Measurements from ENCODE around the gene SAMD3. TPM values are rescaled to one million over a fixed set of nuclear protein-coding genes. Genes with fewer than 3 reads are reported as not detected.
"Not testable (repeated sequence)": the region's sequence is repeated elsewhere in the genome, so short reads cannot be mapped to it uniquely, and the experiment has no call there.

The SAMD3 gene
- total RNA-seq, 2 experiments from 2014 or later = 2.7 to 3.3 TPM

- not testable (repeated sequence) for H3K27ac Mint-ChIP-seq, H3K4me3 Mint-ChIP-seq, DNase-seq, H3K9me3 Mint-ChIP-seq, H3K27me3 Mint-ChIP-seq
- peaks cover 23% of the 10 kb centered on the region for H3K4me1 Mint-ChIP-seq
- H3K36me3 Mint-ChIP-seq = peaks cover 29% of the 10 kb centered on the region
Observed at GRCh38 chr6:130197816-130198482, 24.8 kb downstream of the SAMD3 start.

GRCh38 chr6:130194434-130194833, 28.3 kb downstream of the SAMD3 start:
- Mint-ChIP-seq H3K36me3 (peaks cover 31% of the 10 kb centered on the region), H3K4me1 (peaks cover 40% of the 10 kb centered on the region), H3K27ac (peak overlapping the region; percentile 32), H3K9me3 (peaks cover 14% of the 10 kb centered on the region)
- H3K4me3 Mint-ChIP-seq, H3K27me3 Mint-ChIP-seq, DNase-seq: not testable (repeated sequence)

- peaks cover 65% of the 10 kb centered on the region for H3K4me1 Mint-ChIP-seq
- peaks cover 35% of the 10 kb centered on the region for H3K36me3 Mint-ChIP-seq
- H3K9me3 Mint-ChIP-seq = peaks cover 14% of the 10 kb centered on the region
- peak overlapping the region; percentile 35 for H3K4me3 Mint-ChIP-seq
- peak overlapping the region; percentile 61 for H3K27ac Mint-ChIP-seq
- no peak for DNase-seq
- no peaks in the 10 kb centered on the region for H3K27me3 Mint-ChIP-seq
Observed at GRCh38 chr6:130190701-130191690, 31.8 kb downstream of the SAMD3 start.

- DNase-seq = no peak
- Mint-ChIP-seq H3K9me3 (peaks cover 14% of the 10 kb centered on the region), H3K27me3 (no peaks in the 10 kb centered on the region), H3K27ac (peak overlapping the region; percentile 61), H3K4me3 (peak overlapping the region; percentile 12), H3K4me1 (peaks cover 70% of the 10 kb centered on the region), H3K36me3 (peaks cover 35% of the 10 kb centered on the region)
Observed at GRCh38 chr6:130189531-130190397, 33.0 kb downstream of the SAMD3 start.

GRCh38 chr6:130188207-130188899, 34.4 kb downstream of the SAMD3 start:
- Mint-ChIP-seq H3K27me3 (no peaks in the 10 kb centered on the region), H3K27ac (peak overlapping the region; percentile 61), H3K9me3 (peaks cover 12% of the 10 kb centered on the region), H3K36me3 (peaks cover 28% of the 10 kb centered on the region), H3K4me3 (no peak overlapping the region), H3K4me1 (peaks cover 73% of the 10 kb centered on the region)
- DNase-seq = no peak

- DNase-seq = no peak
- peak overlapping the region; percentile 76 for H3K27ac Mint-ChIP-seq
- no peaks in the 10 kb centered on the region for H3K27me3 Mint-ChIP-seq
- peak overlapping the region; percentile 6 for H3K4me3 Mint-ChIP-seq
- peaks cover 5% of the 10 kb centered on the region for H3K9me3 Mint-ChIP-seq
- H3K36me3 Mint-ChIP-seq = peaks cover 21% of the 10 kb centered on the region
- peaks cover 74% of the 10 kb centered on the region for H3K4me1 Mint-ChIP-seq
Observed at GRCh38 chr6:130187335-130188206, 35.2 kb downstream of the SAMD3 start.

- peaks cover 22% of the 10 kb centered on the region for H3K36me3 Mint-ChIP-seq
- no peaks in the 10 kb centered on the region for H3K27me3 Mint-ChIP-seq
- H3K9me3 Mint-ChIP-seq = peaks cover 2% of the 10 kb centered on the region
- no peak overlapping the region for H3K4me3 Mint-ChIP-seq
- no peak overlapping the region for H3K27ac Mint-ChIP-seq
- peaks cover 68% of the 10 kb centered on the region for H3K4me1 Mint-ChIP-seq
- no peak for DNase-seq
Observed at GRCh38 chr6:130185658-130186057, 37.1 kb downstream of the SAMD3 start.

- H3K9me3 Mint-ChIP-seq = no peaks in the 10 kb centered on the region
- DNase-seq = peak; percentile 32
- peaks cover 50% of the 10 kb centered on the region for H3K4me1 Mint-ChIP-seq
- H3K27ac Mint-ChIP-seq = peak overlapping the region; percentile 84
- peaks cover 15% of the 10 kb centered on the region for H3K36me3 Mint-ChIP-seq
- H3K4me3 Mint-ChIP-seq = peak overlapping the region; percentile 65
- H3K27me3 Mint-ChIP-seq = no peaks in the 10 kb centered on the region
Observed at GRCh38 chr6:130183271-130184222, 39.2 kb downstream of the SAMD3 start.

- no peak overlapping the region for H3K4me3 Mint-ChIP-seq
- DNase-seq = no peak
- H3K36me3 Mint-ChIP-seq = peaks cover 15% of the 10 kb centered on the region
- H3K27ac Mint-ChIP-seq = peak overlapping the region; percentile 39
- H3K27me3 Mint-ChIP-seq = no peaks in the 10 kb centered on the region
- H3K9me3 Mint-ChIP-seq = no peaks in the 10 kb centered on the region
- peaks cover 45% of the 10 kb centered on the region for H3K4me1 Mint-ChIP-seq
Observed at GRCh38 chr6:130182466-130182865, 40.3 kb downstream of the SAMD3 start.

- no peak overlapping the region for H3K27ac Mint-ChIP-seq
- no peaks in the 10 kb centered on the region for H3K27me3 Mint-ChIP-seq
- peaks cover 18% of the 10 kb centered on the region for H3K36me3 Mint-ChIP-seq
Observed at GRCh38 chr6:130178692-130179091, 44.1 kb downstream of the SAMD3 start.

GRCh38 chr6:130176378-130176777, 46.4 kb downstream of the SAMD3 start:
- Mint-ChIP-seq H3K27ac (no peak overlapping the region), H3K4me1 (peaks cover 8% of the 10 kb centered on the region), H3K36me3 (peaks cover 20% of the 10 kb centered on the region), H3K9me3 (peaks cover 11% of the 10 kb centered on the region), H3K4me3 (no peak overlapping the region), H3K27me3 (no peaks in the 10 kb centered on the region)
- DNase-seq = no peak

More at GRCh38 chr6:130178692-130179091, 44.1 kb downstream of the SAMD3 start:
- Mint-ChIP-seq H3K9me3 (no peaks in the 10 kb centered on the region), H3K4me1 (peaks cover 25% of the 10 kb centered on the region), H3K4me3 (no peak overlapping the region)
- DNase-seq = no peak

GRCh38 chr6:130173377-130174004, 49.3 kb downstream of the SAMD3 start:
- H3K27me3 Mint-ChIP-seq, DNase-seq, H3K27ac Mint-ChIP-seq, H3K4me3 Mint-ChIP-seq, H3K4me1 Mint-ChIP-seq: not testable (repeated sequence)
- Mint-ChIP-seq H3K9me3 (peaks cover 23% of the 10 kb centered on the region), H3K36me3 (peaks cover 14% of the 10 kb centered on the region)
